ENCODE data around the gene ZBTB39. TPM values are rescaled to one million over a fixed set of nuclear protein-coding genes. Genes with fewer than 3 reads are reported as not detected.
A peak's percentile ranks its signal among the peaks of the same experiment; 100 is the strongest.

The ZBTB39 gene
- total RNA-seq, 4 donors from 2014 or later: 2.1 to 6.5 (median 4.0) TPM

DNA sequence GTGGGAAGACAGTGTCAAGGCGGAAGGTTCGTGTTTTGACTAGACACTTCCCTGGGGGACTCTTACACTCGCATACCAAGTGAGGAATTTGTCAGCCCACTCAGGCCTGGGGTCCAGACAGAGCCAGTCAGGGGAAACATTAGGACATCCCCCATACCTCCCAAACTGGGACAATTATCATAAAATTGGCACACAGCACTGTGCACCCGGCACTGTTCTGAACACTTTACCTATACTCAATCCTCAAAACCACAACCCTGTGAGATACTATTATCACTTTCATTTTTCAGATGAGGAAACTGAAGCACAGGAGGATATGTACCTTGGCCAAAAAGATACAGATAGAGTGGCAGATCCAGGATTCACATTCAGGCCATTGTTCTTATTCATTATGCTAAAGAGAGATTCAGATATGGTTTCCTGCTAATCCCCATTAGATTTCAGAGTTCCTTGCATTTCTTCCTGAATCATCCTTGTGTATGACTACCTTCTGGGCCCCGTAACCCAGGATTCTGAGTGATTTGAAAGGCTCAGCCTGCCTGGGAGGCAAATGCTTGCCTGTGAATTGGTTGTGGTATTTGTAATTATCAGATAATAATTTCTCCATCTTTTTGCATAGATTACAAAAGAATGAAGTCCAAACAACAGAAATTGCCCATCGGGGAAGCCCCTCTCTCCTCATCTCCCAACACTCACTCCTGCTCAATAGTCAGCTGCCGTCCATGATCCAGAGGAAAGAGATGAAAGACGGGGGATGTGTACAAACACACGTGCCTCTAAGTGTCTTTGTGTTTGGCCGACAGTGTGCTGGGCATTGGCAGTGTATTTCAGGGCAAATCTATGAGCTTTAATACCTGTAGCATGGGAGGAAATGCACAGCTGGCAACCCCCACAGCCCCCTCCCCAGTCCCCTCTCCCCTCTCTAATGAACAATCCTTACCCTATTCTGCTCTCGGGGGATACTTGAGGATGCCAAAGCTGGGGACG lies 5.4 kb upstream of the ZBTB39 start:
- H3K27ac ChIP-seq: no peak overlapping the region
- peaks cover 3 to 12% (median 6%) of the 10 kb centered on the region in 3 donors for H3K4me1 ChIP-seq
- H3K36me3 ChIP-seq: no peaks in the 10 kb centered on the region
- H3K4me3 ChIP-seq: no peak overlapping the region
- WGBS, 2 donors: 53 to 62% methylated on average over 11 to 12 of the region's 12 CpGs
- intact Hi-C loops (cut with DNase I): no loop called here
- no peaks in the 10 kb centered on the region for H3K9me3 ChIP-seq
- no peak for TF ChIP-seq CTCF (IDR thresholded peaks at IDR 0.05)
- TF ChIP-seq POLR2A (IDR thresholded peaks at IDR 0.05): no peak
- H3K27me3 ChIP-seq: peaks cover 0 to 34% (median 0%) of the 10 kb centered on the region in 4 donors
- DNase-seq: no peak

DNA sequence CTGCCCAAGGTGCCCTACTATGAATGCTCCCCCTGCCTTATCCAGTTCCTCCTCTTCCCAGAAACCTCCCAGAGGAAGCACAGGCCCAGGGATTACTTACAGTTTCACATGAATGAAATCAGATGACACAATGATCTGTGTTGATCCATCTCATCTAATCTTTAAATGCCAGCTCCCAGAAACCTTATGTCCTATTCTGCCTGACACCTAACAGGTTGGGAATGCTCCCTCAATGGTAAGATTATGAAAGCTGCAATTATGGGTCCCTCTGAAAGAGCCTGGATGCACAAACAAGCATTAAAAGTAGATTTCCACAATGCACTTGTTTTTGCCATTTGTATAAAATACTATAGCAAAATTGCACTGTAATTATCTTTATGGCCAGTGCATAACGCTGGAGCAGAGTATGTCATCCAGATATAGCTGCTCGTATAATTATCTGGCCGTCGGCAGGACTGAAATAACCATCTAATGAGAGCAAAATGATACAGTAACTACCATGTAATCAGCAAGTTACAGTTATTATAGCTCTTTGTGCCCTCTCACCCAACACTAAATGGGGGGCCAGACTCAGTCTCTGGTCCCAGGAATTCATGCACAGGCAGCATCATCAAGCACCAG lies 4.4 kb upstream of the ZBTB39 start:
- no peak overlapping the region for H3K4me3 ChIP-seq
- H3K36me3 ChIP-seq: no peaks in the 10 kb centered on the region
- no peak overlapping the region for H3K27ac ChIP-seq
- H3K27me3 ChIP-seq: peaks cover 0 to 25% (median 0%) of the 10 kb centered on the region in 4 donors
- TF ChIP-seq POLR2A (IDR thresholded peaks at IDR 0.05): no peak
- TF ChIP-seq CTCF (IDR thresholded peaks at IDR 0.05): no peak
- 89 to 94% methylated on average over 4 of the region's 4 CpGs for WGBS, 2 donors
- H3K4me1 ChIP-seq: peaks cover 6 to 16% (median 6%) of the 10 kb centered on the region in 3 donors
- H3K9me3 ChIP-seq: no peaks in the 10 kb centered on the region
- intact Hi-C loops (cut with DNase I): no loop called here
- no peak for DNase-seq

DNA sequence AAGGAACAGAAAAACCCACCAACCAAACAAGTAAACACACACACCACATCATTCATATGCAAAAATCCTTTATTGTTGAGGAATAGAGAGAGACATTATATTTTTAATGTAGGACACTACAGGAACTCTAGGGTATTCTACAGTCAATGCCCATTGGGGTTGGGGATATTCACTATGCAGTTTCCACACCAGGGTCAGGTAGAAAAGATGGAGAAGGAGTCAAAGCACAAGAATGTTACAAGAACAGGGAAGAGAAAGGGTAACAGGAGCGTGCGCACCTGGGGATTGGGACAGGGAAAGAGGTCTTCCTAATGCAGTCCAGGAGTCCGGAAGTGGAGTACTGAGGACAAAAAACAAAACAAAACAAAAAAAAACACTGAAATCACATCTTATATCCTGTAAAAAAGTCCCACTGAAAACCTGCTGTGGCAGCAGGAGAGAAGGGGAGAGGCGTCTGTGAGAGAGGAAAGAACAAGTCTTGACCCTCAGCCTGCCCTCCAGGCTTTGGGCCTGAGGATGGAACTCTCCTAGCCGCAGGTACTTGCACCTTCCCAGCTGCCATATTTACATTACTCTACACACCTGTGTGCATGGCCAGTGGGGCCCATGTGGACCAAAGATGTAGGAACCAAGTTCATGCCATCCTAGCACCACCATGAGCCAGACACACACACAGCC lies 3.7 kb upstream of the ZBTB39 start:
- Histone ChIP-seq H3K4me3 (no peak overlapping the region), H3K4me1 (peaks cover 12 to 23% (median 13%) of the 10 kb centered on the region in 3 donors), H3K27me3 (peaks cover 0 to 18% (median 0%) of the 10 kb centered on the region in 4 donors), H3K27ac (no peak overlapping the region), H3K36me3 (no peaks in the 10 kb centered on the region), H3K9me3 (no peaks in the 10 kb centered on the region)
- WGBS, 2 donors: 89% methylated on average over 5 of the region's 5 CpGs
- DNase-seq: no peak
- intact Hi-C loops (cut with DNase I): loop anchor here (5.0 kb wide), 1 partner anchor 52 kb away; no protein-coding TSS in a partner anchor
- TF ChIP-seq POLR2A (IDR thresholded peaks at IDR 0.05) (no peak), CTCF (IDR thresholded peaks at IDR 0.05) (no peak)

DNA sequence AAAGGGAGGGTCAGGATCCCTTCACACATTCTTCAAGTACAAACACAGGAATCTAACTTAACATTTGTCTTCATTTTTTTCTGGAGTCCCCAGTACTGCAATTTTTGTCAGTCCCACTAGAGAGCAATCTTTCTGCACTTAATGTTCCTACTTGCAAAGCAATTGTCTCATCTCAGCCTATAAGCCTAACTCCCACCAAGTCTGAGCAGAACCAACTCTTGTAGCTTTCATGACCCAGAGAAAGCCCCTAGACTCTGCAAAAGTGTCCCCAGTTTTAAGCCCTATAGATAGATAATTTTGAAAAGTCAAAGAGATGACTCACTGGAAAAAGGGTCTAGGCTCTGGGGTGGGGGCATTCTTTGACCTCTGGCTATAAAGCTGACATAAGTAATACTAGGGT lies 1.8 kb upstream of the ZBTB39 start:
- peaks cover 12 to 33% (median 13%) of the 10 kb centered on the region in 3 donors for H3K4me1 ChIP-seq
- intact Hi-C loops (cut with DNase I): loop anchor here (5.0 kb wide), 1 partner anchor 54 kb away; no protein-coding TSS in a partner anchor
- no peak for DNase-seq
- H3K36me3 ChIP-seq: peaks cover 9 to 16% (median 10%) of the 10 kb centered on the region in 3 donors
- H3K9me3 ChIP-seq: no peaks in the 10 kb centered on the region
- H3K27me3 ChIP-seq: no peaks in the 10 kb centered on the region
- TF ChIP-seq POLR2A (IDR thresholded peaks at IDR 0.05) (no peak), CTCF (IDR thresholded peaks at IDR 0.05) (peak in 5 of 6 experiments; percentile 44 to 72 (median 61))
- peak overlapping the region in 1 of 4 donors; percentile 21 for H3K27ac ChIP-seq
- no peak overlapping the region for H3K4me3 ChIP-seq
